ENCODE data around the gene HMCN1. TPM values are rescaled to one million over a fixed set of nuclear protein-coding genes. Genes with fewer than 3 reads are reported as not detected.

Gene HMCN1
- total RNA-seq, 6 experiments from 2014 or later: 4.7 to 7.5 (median 5.7) TPM

GRCh38 chr1:186014370-186015037 lies 280.3 kb downstream of the HMCN1 start:
- Histone ChIP-seq H3K27ac (no peak overlapping the region), H3K27me3 (no peaks in the 10 kb centered on the region), H3K9me3 (no peaks in the 10 kb centered on the region), H3K4me1 (no peaks in the 10 kb centered on the region), H3K4me3 (no peak overlapping the region), H3K36me3 (no peaks in the 10 kb centered on the region)
- intact Hi-C loops (cut with DNase I): no loop called here
- ATAC-seq (no peak), DNase-seq (no peak)
- TF ChIP-seq CTCF (IDR thresholded peaks at IDR 0.05): no peak
- TF ChIP-seq POLR2A (IDR thresholded peaks at IDR 0.05): no peak

GRCh38 chr1:186016856-186017255 lies 282.7 kb downstream of the HMCN1 start:
- intact Hi-C loops (cut with DNase I): no loop called here
- TF ChIP-seq POLR2A (IDR thresholded peaks at IDR 0.05) (no peak), CTCF (IDR thresholded peaks at IDR 0.05) (no peak)
- DNase-seq (no peak), ATAC-seq (no peak)
- no peak overlapping the region for H3K4me3 ChIP-seq
- H3K4me1 ChIP-seq: no peaks in the 10 kb centered on the region
- no peaks in the 10 kb centered on the region for H3K27me3 ChIP-seq
- H3K27ac ChIP-seq: no peak overlapping the region
- no peaks in the 10 kb centered on the region for H3K36me3 ChIP-seq
- no peaks in the 10 kb centered on the region for H3K9me3 ChIP-seq

- no peak for TF ChIP-seq CTCF (IDR thresholded peaks at IDR 0.05)
- TF ChIP-seq POLR2A (IDR thresholded peaks at IDR 0.05): no peak
- Histone ChIP-seq H3K4me1 (no peaks in the 10 kb centered on the region), H3K36me3 (no peaks in the 10 kb centered on the region), H3K4me3 (no peak overlapping the region), H3K27ac (no peak overlapping the region), H3K9me3 (no peaks in the 10 kb centered on the region), H3K27me3 (no peaks in the 10 kb centered on the region)
- DNase-seq: no peak
- intact Hi-C loops (cut with DNase I): no loop called here
- WGBS (ENCODE audit: insufficient coverage, low coverage, low lambda C conversion rate, missing lambda C conversion rate): 75% methylated on average over 1 of the region's 1 CpG
- ATAC-seq: no peak
Observed at GRCh38 chr1:186022184-186022583, 288.0 kb downstream of the HMCN1 start.

GRCh38 chr1:186026946-186027345 lies 292.8 kb downstream of the HMCN1 start:
- Histone ChIP-seq H3K4me1 (no peaks in the 10 kb centered on the region), H3K9me3 (no peaks in the 10 kb centered on the region), H3K27me3 (no peaks in the 10 kb centered on the region), H3K27ac (no peak overlapping the region), H3K4me3 (no peak overlapping the region), H3K36me3 (no peaks in the 10 kb centered on the region)
- WGBS (ENCODE audit: insufficient coverage, low coverage, low lambda C conversion rate, missing lambda C conversion rate): 57% methylated on average over 1 of the region's 1 CpG
- no peak for TF ChIP-seq POLR2A (IDR thresholded peaks at IDR 0.05)
- TF ChIP-seq CTCF (IDR thresholded peaks at IDR 0.05): no peak
- DNase-seq: no peak
- intact Hi-C loops (cut with DNase I): no loop called here
- no peak for ATAC-seq

GRCh38 chr1:186027621-186028020 lies 293.4 kb downstream of the HMCN1 start:
- H3K27me3 ChIP-seq: no peaks in the 10 kb centered on the region
- no peaks in the 10 kb centered on the region for H3K4me1 ChIP-seq
- no peaks in the 10 kb centered on the region for H3K36me3 ChIP-seq
- intact Hi-C loops (cut with DNase I): no loop called here
- 43% methylated on average over 3 of the region's 3 CpGs for WGBS (ENCODE audit: insufficient coverage, low coverage, low lambda C conversion rate, missing lambda C conversion rate)
- no peaks in the 10 kb centered on the region for H3K9me3 ChIP-seq
- no peak for ATAC-seq
- H3K27ac ChIP-seq: no peak overlapping the region
- no peak for TF ChIP-seq CTCF (IDR thresholded peaks at IDR 0.05)
- no peak for TF ChIP-seq POLR2A (IDR thresholded peaks at IDR 0.05)
- DNase-seq: no peak
- no peak overlapping the region for H3K4me3 ChIP-seq

All from right lobe of liver (tissue), 6 donors.